GM23338 (cell line): ENCODE data around the gene FBXO24. TPM values are rescaled to one million over a fixed set of nuclear protein-coding genes. Genes with fewer than 3 reads are reported as not detected.
A peak's percentile ranks its signal among the peaks of the same experiment; 100 is the strongest.

Source experiments
- ATAC-seq: fragments of 200-7000 bp; cut with Tn5 transposase; 3 replicates; pipeline ENCODE4 v1.9.1; 2020
- DNase-seq: peaks from one replicate; pipeline ENCODE4 v3.0.0-alpha.2; 2015; ENCODE audit warnings: low spot score
- H2AFZ ChIP-seq: fragments of 200-600 bp; sonication (generic); 2 replicates; pipeline ENCODE4 v1.8.0; 2016; ENCODE audit warnings: antibody characterized with exemption, mild to moderate bottlenecking, moderate library complexity
- H3F3A ChIP-seq: fragments of 200-600 bp; sonication (generic); replicated peaks from 2 replicates; pipeline ENCODE4 v1.8.0; 2017; ENCODE audit warnings: antibody characterized with exemption, mixed run types, low read depth
- H3K27ac ChIP-seq: fragments of 200-600 bp; sonication (generic); 2 replicates; pipeline ENCODE4 v1.6.1; 2016; ENCODE audit warnings: low read depth
- H3K27me3 ChIP-seq: fragments of 200-600 bp; sonication (generic); 2 replicates; pipeline ENCODE4 v1.8.0; 2016; ENCODE audit warnings: mild to moderate bottlenecking, mixed run types, moderate library complexity; ENCODE audit not compliant: insufficient read depth
- H3K36me3 ChIP-seq: fragments of 200-600 bp; sonication (generic); 2 replicates; pipeline ENCODE4 v1.8.0; 2016; ENCODE audit warnings: mild to moderate bottlenecking; ENCODE audit not compliant: insufficient read depth
- H3K4me1 ChIP-seq: fragments of 200-600 bp; sonication (generic); 2 replicates; pipeline ENCODE4 v1.8.0; 2016; ENCODE audit warnings: mild to moderate bottlenecking, moderate library complexity; ENCODE audit not compliant: insufficient read depth
- H3K4me2 ChIP-seq: fragments of 200-600 bp; sonication (generic); 2 replicates; pipeline ENCODE4 v1.7.1; 2017; ENCODE audit warnings: mixed run types
- H3K4me3 ChIP-seq: fragments of 200-600 bp; sonication (generic); 2 replicates; pipeline ENCODE4 v1.6.1; 2016; ENCODE audit warnings: mixed run types
- H3K79me2 ChIP-seq: fragments of 200-600 bp; sonication (generic); replicated peaks from 2 replicates; pipeline ENCODE4 v1.8.0; 2017; ENCODE audit warnings: mild to moderate bottlenecking; ENCODE audit not compliant: insufficient read depth
- H3K9me2 ChIP-seq: fragments of 200-600 bp; sonication (generic); 2 replicates; pipeline ENCODE4 v1.8.0; 2017; ENCODE audit not compliant: insufficient read depth
- H4K20me1 ChIP-seq: fragments of 200-600 bp; sonication (generic); replicated peaks from 2 replicates; pipeline ENCODE4 v1.8.0; 2017; ENCODE audit warnings: mild to moderate bottlenecking; ENCODE audit not compliant: insufficient read depth
- H3K27ac Mint-ChIP-seq: 2 replicates; pipeline ENCODE4 v1.8.0; 2020; ENCODE audit warnings: inconsistent platforms, mild to moderate bottlenecking, moderate library complexity, mixed read lengths
- H3K27me3 Mint-ChIP-seq: 3 replicates; pipeline ENCODE4 v1.8.0; 2022; ENCODE audit warnings: low read depth, mild to moderate bottlenecking, moderate library complexity, mixed read lengths, inconsistent platforms; ENCODE audit not compliant: insufficient read depth, poor library complexity
- H3K36me3 Mint-ChIP-seq: 3 replicates; pipeline ENCODE4 v1.8.0; 2021; ENCODE audit warnings: low read depth, mild to moderate bottlenecking, inconsistent platforms, moderate library complexity, mixed read lengths
- H3K4me1 Mint-ChIP-seq: 3 replicates; pipeline ENCODE4 v1.8.0; 2020; ENCODE audit warnings: mild to moderate bottlenecking, inconsistent platforms, mixed read lengths
- H3K4me3 Mint-ChIP-seq: 3 replicates; pipeline ENCODE4 v1.8.0; 2021; ENCODE audit warnings: moderate library complexity, mild to moderate bottlenecking, inconsistent platforms, mixed read lengths
- H3K9me3 Mint-ChIP-seq: 3 replicates; pipeline ENCODE4 v1.8.0; 2020; ENCODE audit warnings: moderate library complexity, mild to moderate bottlenecking, inconsistent platforms, mixed read lengths
- CREB1 ChIP-seq: fragments of 250-450 bp; sonication (Bioruptor Pico); IDR thresholded peaks from 2 replicates; pipeline ENCODE4 v1.5.0; 2020; ENCODE audit warnings: low read depth, mild to moderate bottlenecking, moderate library complexity
- CTCF ChIP-seq, 2 experiments: fragments of 200-600 bp in 1 of 2; sonication (generic) in 1 of 2; conservative IDR thresholded peaks; 2 replicates each; pipeline versions ENCODE4 v1.5.1 to v1.6.1; 2016 to 2017; ENCODE audit warnings: antibody characterized with exemption in 2 of 2, low read depth in 2 of 2, mild to moderate bottlenecking in 2 of 2, moderate library complexity in 1 of 2
- JUNB ChIP-seq: IDR thresholded peaks from one replicate; pipeline ENCODE4 v1.6.1; 2016; ENCODE audit warnings: antibody characterized with exemption; ENCODE audit not compliant: unreplicated experiment
- NANOG ChIP-seq: IDR thresholded peaks from 2 replicates; pipeline ENCODE4 v1.6.1; 2016; ENCODE audit warnings: antibody characterized with exemption, borderline replicate concordance
- POLR2AphosphoS5 ChIP-seq: IDR thresholded peaks from 2 replicates; pipeline ENCODE4 v1.6.1; 2016; ENCODE audit warnings: antibody characterized with exemption, low read depth
- STAT1 ChIP-seq: IDR thresholded peaks from one replicate; pipeline ENCODE4 v1.6.1; 2016; ENCODE audit warnings: antibody characterized with exemption; ENCODE audit not compliant: unreplicated experiment
- ZNF331 ChIP-seq: fragments of 250-450 bp; sonication (Bioruptor Pico); IDR thresholded peaks from 2 replicates; pipeline ENCODE4 v1.5.0; 2020; ENCODE audit warnings: low read depth, mild to moderate bottlenecking, moderate library complexity
- ZNF462 ChIP-seq: fragments of 250-450 bp; sonication (Bioruptor Pico); IDR thresholded peaks from 2 replicates; pipeline ENCODE4 v1.5.0; 2020; ENCODE audit warnings: mild to moderate bottlenecking, moderate library complexity
- polyA plus RNA-seq: library from polyadenylated mRNA; unstranded; fragments of >200 nt; fragmentation: Nextera tagmentation; extraction: Ambion mirVana; gene quantifications from 2 replicates; pipeline ENCODE4 v1.2.1, GENCODE V29; 2016
- total RNA-seq: library from RNA; depleted of rRNA; stranded (reverse); fragments of >200 nt; shearing (Covaris generic); gene quantifications from 2 replicates; pipeline ENCODE4 v1.2.3, GENCODE V29; 2014

FBXO24 gene
- total and polyA plus RNA-seq, 2 experiments from 2014 or later, result 2.1 to 2.4 TPM

- TF ChIP-seq STAT1 (no peak), NANOG (no peak), JUNB (no peak), CREB1 (CRISPR knock-in tag) (no peak), ZNF462 (CRISPR knock-in tag) (no peak), POLR2AphosphoS5 (no peak), CTCF (conservative IDR thresholded peaks at IDR 0.05; ENCODE audit: low read depth in 2 of 2) (no peak), ZNF331 (CRISPR knock-in tag) (no peak)
- peaks cover 10% of the 10 kb centered on the region for H3K27me3 ChIP-seq
- H3K9me2 ChIP-seq, result no peaks in the 10 kb centered on the region
- H3K27ac ChIP-seq, result no peak overlapping the region
- H3K9me3 Mint-ChIP-seq, result no peaks in the 10 kb centered on the region
- H3K4me1 Mint-ChIP-seq, result peaks cover 71% of the 10 kb centered on the region
- H3F3A ChIP-seq, result peaks cover 16% of the 10 kb centered on the region; the same call in 1 of the 2 replicates
- H3K4me1 ChIP-seq, result peaks cover 61% of the 10 kb centered on the region
- H3K36me3 Mint-ChIP-seq, result no peaks in the 10 kb centered on the region
- H3K4me3 ChIP-seq, result no peak overlapping the region
- peak overlapping the region; percentile 15; the same call in 1 of the 3 replicates for H3K4me3 Mint-ChIP-seq
- DNase-seq, result no peak
- H2AFZ ChIP-seq, result no peak overlapping the region
- 0 out of 2 replicates have a peak, but pooled peaks cover 2% of the 10 kb centered on the region for H4K20me1 ChIP-seq
- H3K4me2 ChIP-seq, result no peak overlapping the region
- peaks cover 19% of the 10 kb centered on the region for H3K27me3 Mint-ChIP-seq
- ATAC-seq, result no peak
- peaks cover 13% of the 10 kb centered on the region for H3K79me2 ChIP-seq
- H3K27ac Mint-ChIP-seq, result no peak overlapping the region
- H3K36me3 ChIP-seq, result no peaks in the 10 kb centered on the region
Measured at GRCh38 chr7:100544386-100544785, 41.7 kb upstream of the FBXO24 start.
